ENCODE results near the gene MPZL3. TPM values are rescaled to one million over a fixed set of nuclear protein-coding genes. Genes with fewer than 3 reads are reported as not detected.

MPZL3 gene
- total RNA-seq, 1 donor from 2014 or later, result 7.4 TPM

- TF ChIP-seq, protein P1, sequence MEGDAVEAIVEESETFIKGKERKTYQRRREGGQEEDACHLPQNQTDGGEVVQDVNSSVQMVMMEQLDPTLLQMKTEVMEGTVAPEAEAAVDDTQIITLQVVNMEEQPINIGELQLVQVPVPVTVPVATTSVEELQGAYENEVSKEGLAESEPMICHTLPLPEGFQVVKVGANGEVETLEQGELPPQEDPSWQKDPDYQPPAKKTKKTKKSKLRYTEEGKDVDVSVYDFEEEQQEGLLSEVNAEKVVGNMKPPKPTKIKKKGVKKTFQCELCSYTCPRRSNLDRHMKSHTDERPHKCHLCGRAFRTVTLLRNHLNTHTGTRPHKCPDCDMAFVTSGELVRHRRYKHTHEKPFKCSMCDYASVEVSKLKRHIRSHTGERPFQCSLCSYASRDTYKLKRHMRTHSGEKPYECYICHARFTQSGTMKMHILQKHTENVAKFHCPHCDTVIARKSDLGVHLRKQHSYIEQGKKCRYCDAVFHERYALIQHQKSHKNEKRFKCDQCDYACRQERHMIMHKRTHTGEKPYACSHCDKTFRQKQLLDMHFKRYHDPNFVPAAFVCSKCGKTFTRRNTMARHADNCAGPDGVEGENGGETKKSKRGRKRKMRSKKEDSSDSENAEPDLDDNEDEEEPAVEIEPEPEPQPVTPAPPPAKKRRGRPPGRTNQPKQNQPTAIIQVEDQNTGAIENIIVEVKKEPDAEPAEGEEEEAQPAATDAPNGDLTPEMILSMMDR (conservative IDR thresholded peaks at IDR 0.05; ENCODE audit: low read depth, low read length), result no peak
- no peak for DNase-seq (ENCODE audit: low read depth)
- H3K4me3 ChIP-seq (ENCODE audit: low read depth, low read length), result no peak overlapping the region
These were observed 18.3 kb downstream of the MPZL3 start for GRCh38 chr11:118233850-118234249.

DNA sequence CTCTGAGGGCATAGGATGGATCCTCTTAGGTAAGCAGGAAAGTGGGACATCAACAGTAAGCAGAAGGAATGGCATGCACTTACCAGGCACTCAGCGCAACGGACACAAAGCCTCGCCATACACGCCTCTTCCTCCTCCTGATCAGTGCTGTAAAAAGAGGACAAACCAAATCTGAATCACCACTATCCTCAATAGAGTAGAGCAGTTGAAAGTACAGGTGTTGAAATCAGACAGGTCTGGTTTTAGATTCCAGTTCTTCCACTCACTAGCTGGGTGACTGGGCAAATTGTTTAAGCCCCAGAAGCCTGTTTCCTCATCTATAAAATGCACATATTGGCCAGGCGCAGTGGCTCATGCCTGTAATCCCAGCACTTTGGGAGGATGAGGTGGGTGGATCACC lies 18.8 kb downstream of the MPZL3 start:
- no peak for DNase-seq (ENCODE audit: low read depth)
- TF ChIP-seq, protein P1 (conservative IDR thresholded peaks at IDR 0.05; ENCODE audit: low read depth, low read length), result no peak
- no peak overlapping the region for H3K4me3 ChIP-seq (ENCODE audit: low read depth, low read length)

DNA sequence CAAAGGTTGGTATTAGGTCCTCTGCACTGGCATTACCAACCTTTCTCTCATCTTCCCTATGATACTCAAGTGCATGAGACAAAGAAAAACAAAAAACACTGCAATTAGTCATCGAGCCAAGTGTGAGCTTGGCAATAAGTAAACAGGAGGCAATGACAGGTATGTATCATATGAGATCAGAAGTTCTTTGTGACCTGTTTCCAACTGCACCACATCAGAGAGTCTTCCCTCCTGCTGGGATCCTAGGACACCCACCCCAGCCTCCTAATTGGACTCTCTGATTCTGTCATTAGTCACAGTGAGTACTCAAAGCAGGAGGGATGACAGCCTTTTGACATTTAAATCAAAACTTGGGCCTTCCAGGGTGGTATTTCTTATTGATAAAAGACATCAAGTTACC lies 19.5 kb downstream of the MPZL3 start:
- TF ChIP-seq, protein P1 (conservative IDR thresholded peaks at IDR 0.05; ENCODE audit: low read depth, low read length), result no peak
- DNase-seq (ENCODE audit: low read depth), result no peak
- no peak overlapping the region for H3K4me3 ChIP-seq (ENCODE audit: low read depth, low read length)

DNA sequence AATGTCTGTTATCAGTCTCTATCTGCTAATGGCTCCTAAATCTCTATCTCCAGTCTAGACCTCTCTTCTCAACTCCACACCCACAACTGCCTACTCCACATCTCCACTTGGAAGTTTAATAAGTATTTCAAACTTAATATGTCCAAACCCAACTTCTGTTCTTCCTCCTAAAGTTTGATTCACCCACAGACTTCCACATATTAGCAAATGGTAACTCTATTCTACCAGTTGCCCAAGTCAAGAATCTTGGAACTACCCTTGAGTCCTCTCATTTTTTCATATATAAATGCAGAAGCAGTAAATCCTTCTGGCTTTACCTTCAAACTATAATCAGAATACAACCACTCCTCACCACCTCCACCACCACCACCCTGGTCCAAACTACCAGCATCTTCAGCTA lies 20.7 kb downstream of the MPZL3 start:
- TF ChIP-seq, protein P1 (conservative IDR thresholded peaks at IDR 0.05; ENCODE audit: low read depth, low read length), result no peak
- DNase-seq (ENCODE audit: low read depth), result no peak
- no peak overlapping the region for H3K4me3 ChIP-seq (ENCODE audit: low read depth, low read length)

GRCh38 chr11:118230088-118230487 lies 22.1 kb downstream of the MPZL3 start:
- DNase-seq (ENCODE audit: low read depth), result no peak
- H3K4me3 ChIP-seq (ENCODE audit: low read depth, low read length), result no peak overlapping the region
- TF ChIP-seq, protein P1 (conservative IDR thresholded peaks at IDR 0.05; ENCODE audit: low read depth, low read length), result no peak

GRCh38 chr11:118229274-118229847 lies 22.8 kb downstream of the MPZL3 start:
- no peak for DNase-seq (ENCODE audit: low read depth)
- H3K4me3 ChIP-seq (ENCODE audit: low read depth, low read length), result no peak overlapping the region
- TF ChIP-seq, protein P1 (conservative IDR thresholded peaks at IDR 0.05; ENCODE audit: low read depth, low read length), result no peak
